Activated gamma-delta T cell (primary cell): ENCODE measurements around the gene CORO1C.

ENCODE experiments used
- DNase-seq: peaks from one replicate; lab custom pipeline; 2025; lab: John Stamatoyannopoulos, UW

The CORO1C gene

DNA sequence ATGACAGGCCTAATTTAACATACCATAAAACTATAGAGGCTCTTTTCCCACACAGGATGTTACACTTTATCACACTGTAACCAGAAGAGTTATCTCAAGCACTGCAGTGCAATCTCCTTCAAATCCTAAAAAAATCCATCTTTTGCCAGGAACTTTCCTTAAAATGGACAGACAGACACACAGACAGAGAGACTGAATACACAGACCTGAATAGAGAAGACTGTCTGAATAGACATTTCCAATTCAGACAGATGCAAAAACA is 6.5 kb downstream of the CORO1C start:
- no peak for DNase-seq

DNA sequence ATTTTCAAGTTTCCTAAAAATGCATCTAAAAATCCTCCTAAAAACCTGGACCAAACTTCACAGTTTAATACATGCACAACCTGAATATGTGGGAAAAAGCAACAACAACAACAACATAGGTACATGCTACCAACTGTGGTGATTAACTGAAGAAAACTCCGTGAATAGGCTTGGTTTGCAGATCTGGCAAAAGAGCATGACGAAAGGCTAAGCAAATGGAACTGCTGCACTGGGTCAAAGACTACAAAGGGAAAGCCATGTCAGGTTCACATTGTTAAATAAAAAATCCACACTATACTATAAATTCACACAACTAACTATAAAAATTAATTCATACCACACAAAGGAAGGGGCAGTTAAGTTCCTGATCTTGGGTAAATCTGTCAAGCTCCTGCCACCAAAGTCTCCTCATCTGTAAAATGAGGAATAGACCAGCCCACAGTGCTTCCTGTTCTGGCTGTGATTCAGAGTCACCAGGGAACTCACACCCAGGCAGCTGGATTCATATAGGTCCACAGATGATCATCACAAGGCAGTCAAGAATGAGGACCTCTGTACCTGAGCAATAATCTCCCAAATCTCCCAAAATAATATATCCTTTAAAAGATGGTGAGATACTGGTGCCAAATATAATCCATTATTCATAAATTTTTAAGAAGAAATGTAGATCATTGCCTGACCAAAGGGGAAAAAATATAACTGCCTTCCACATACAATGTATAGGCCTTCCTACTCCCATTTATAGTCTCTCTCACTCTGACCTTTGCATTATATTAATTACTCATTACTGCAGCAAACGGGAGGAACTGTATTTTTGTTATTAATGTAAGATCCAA is 7.0 kb downstream of the CORO1C start:
- no peak for DNase-seq

DNA sequence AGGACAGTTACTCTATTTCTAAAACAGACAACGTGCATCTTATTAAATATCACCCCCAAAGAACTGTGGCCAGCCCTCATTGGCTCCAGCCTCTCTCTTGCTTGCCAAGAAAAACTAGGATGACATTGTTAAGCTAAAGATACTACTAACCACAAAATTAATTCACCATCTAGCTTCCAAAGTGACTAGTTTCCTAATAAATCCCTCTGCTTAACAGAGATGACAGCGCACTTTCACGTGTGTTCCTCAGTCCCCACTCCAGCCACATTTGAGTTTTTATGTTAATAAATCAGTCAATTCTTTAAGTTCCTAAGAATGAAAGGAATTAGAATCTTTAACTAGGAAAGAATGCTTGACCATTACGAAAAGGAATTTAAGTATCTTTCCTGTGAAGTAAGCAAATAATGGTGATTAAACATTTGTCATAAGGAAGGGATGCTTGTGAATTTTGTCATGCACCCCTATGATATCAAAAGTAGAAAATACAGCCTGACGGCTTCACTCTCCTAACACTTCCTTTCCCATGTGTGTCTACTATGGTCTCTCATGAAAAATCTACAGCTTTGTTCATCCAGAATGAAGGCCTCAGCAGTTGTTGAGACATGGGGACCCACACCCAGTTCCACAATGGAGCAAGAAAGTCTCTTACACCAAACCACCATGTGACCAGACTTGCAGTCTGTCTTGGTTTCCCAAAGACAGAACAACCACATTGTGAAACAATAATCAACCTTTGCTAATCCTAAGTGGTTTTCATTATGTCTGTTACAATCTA is 8.1 kb downstream of the CORO1C start:
- no peak for DNase-seq

DNA sequence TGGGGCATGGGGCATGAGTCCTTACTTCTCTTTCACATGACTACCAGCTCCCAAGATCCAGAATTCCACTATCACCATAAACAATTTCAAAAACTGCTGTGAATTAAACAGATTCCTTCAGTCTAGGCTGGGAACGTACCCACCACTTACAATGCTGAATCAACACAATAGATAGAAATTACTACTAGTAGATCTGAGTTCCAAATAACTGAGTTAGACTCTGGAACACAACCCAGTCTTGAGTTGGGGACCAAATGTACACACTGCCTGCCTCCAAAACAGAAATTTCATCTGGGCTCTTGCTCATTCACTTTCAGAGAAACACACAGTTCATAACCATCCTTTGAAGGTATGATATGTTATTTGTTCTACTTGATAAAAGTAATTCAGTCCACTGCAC is 8.9 kb downstream of the CORO1C start:
- no peak for DNase-seq

DNA sequence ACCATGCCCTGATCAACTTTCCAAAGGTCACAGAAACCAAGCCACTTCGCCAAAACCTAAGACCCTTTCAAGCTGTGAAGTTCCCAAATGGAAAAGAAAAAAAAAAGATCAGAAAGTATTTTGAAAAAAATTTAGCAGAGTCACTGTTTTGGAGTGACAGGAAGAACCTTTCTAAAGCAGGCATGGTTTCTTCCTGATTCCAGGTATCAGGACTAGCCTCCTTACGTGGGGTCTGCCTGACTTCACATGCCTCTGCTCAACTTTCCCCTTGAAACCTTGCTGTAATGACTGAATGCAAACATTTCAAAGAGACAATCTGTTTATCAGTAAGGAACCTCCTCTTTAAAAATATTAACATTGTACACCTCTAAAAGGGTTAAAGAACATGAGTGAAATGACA is 9.5 kb downstream of the CORO1C start:
- DNase-seq, result no peak

DNA sequence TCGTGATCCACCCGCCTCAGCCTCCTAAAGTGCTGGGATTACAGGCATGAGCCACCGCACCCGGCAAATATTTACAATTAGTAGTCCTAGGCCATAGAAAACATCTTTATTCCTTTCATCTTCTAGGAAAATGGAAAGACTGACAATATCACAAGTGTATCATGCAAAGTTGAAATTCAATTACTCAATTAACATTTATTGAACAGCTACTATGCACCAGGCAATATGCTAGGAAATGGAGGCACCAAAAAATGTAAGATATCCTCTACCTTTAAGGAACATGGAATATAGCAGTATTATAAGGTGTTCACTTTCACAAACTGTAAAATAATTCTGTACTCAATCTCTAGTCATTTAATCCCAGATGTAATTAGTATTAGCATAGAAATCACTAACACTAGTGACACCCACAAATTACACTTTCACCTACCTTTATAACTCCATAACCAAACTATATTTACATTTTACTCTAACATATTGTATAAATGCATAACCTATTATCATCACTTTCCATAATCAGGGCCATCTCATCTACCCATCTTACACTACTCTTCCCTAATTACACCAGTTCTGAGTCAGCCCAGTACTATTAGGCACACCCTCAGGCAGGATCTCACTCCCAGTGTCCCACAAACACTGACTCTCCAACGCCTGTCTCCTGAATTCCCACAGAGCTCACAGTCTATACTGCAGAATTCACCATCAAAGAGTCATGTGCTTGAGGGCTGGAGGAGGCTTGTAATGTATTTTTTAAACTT is 10.4 kb downstream of the CORO1C start:
- DNase-seq, result no peak

DNA sequence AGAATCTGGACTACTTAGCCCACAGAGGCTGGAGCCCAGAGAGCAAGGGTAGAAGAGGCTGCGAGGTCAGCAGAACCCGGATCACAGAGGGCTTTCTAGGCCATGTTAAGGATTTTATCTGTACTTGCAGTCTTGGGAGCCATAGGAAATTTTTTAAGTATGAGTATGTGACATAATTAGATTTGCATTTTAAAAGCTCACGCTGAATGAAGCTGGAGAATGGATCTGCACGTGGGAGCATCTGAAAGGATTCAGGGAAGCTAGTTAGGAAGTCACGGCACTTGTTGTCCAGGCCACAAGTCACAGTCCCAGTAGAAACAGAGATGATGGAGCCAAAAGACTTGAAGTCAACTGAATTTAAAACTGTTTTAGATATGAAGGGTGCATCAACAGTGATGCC is 14.1 kb downstream of the CORO1C start:
- no peak for DNase-seq

DNA sequence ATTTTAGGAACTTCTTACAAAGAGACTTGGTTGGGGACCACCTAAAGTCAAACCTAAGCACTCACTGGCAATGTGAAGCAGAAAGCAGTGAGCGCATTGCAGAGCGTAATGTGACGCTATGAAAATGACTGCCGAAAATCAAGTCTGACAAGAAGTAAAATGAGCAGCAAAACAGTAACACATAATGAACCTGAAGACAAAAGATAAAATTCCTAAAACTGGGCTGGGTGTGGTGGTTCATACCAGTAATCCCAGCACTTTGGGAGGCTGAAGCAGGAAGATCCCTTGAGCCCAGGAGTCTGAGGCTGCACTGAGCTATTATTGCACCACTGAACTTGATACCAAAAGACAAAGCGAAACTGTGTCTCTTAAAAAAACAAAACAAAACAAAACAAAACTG is 16.5 kb downstream of the CORO1C start:
- DNase-seq, result no peak

DNA sequence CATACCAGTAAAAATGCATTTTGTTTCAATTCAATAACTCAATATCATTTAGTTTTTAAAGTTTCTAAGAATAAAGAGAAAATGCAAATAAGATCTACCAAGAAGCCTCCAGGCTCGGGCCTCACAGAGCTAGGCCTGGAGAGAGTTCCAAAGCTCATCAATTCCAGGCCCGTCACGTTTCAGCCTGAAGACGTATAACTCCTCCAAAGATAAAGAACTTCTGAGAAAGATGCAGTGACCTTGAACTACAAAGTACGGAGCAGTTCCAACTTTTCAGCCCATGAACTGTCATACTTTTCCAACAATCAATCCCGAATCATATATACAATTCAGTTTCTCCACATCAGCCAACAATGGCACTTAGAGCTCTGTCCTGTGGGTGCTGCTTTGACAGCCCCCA is 17.8 kb downstream of the CORO1C start:
- no peak for DNase-seq

DNA sequence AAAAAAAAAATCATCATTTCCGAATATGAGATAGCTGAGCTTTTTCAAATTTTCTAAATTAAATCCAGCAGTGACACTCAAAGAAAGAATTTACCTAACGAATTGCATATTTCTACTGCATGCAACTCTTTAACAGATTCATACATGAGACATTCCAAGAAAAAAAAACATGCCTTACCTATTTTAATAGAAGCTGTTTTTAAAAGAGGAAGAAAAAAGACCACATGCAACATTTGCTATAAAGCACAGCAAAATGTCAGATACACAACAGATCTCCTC is 18.5 kb downstream of the CORO1C start:
- DNase-seq, result no peak

DNA sequence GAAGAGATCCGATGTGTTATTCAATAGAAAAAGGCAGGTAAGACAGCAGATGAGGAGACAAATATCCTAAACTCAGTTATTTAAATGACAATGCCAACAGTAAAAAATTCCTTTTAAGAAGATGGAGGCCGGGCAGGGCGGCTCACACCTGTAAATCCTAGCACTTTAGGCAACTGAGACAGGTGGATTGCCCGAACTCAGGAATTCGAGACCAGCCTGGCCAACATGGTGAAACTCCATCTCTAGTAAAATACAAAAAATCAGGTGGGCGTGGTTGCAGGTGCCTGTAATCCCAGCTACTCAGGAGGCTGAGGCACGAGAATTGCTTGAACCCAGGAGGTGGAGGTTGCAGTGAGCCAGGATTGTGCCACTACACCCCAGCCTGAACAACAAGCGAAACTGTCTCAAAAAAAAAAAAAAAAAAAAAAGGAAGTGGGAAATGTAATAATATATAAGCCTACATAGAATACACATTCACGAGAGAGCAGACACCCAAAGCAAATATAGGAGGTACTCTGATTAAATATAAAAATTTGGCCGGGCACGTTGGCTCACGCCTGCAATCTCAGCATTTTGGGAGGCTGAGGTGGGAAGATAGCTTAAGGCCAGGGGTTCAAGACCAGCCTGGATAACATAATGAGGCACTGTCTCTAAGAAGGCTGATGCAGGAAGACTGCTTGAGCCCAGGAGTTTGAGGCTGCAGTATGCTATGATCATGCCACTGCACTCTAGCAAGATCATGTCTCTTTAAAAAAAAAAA is 19.0 kb downstream of the CORO1C start:
- DNase-seq, result no peak

DNA sequence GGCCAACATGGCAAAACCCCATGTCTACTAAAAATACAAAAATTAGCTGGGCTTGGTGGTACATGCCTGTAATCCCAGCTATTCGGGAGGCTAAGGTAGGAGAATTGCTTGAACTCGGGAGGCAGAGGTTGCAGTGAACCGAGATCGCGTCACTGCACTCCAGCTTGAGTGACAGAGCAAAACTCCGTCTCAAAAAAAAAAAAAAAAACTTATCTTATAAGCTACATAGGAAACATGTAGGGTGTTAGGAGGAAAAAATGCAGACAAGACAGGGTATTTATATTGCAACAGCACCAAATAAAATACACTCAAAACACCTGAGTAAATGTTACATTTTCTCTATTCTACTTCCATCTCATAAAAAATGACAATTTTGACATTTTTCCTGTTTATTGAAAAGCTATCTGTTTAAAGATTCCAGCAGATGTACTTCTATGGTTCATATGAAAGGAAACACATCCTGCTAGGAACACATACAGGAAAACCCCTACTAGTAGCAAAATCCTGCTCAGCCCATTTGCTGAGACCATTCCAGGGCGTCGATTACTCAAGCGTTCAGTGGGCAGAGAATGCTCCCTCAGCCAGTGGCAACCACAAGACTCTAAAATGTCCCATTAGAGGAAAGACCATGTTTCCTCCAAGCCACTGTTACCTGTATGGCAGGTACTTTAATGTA is 19.7 kb downstream of the CORO1C start:
- DNase-seq, result no peak

DNA sequence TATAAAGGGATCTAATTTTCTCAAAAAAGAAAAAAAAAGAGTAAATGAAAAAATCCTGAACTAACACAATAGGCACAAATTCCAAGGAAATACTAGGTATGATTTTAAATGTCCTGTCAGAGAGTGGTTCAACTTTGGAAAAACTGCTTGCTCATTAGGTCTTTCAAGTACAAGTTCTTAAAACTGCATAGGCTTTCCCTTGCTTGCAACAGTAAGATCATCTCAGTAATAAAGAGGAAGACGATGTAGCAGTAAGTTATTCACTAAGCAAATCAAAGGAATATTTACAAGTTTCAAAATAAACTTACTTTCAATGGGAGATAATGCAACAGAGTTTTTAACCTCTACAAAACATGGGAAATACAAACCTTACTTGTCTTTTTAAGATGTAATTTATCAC is 21.6 kb downstream of the CORO1C start:
- no peak for DNase-seq

DNA sequence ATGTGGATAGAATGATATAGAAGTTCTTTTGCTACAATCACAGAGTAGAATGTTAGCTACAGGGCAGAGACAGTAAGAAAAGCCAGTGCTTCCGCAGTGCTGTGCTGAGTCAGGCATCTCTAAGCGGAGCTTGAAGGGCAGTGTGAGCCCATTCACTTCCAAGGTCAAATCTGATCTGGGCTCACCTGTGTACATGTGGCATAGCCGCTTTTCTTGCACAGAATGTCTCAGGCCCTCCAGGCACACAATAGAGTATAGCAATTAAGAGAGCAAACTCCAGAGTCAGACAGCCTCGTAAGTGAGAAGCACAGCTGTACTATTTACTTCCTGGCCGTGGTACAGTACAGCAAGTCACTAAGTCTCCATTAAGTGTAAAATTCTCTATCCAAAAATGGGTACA is 26.8 kb downstream of the CORO1C start:
- no peak for DNase-seq

DNA sequence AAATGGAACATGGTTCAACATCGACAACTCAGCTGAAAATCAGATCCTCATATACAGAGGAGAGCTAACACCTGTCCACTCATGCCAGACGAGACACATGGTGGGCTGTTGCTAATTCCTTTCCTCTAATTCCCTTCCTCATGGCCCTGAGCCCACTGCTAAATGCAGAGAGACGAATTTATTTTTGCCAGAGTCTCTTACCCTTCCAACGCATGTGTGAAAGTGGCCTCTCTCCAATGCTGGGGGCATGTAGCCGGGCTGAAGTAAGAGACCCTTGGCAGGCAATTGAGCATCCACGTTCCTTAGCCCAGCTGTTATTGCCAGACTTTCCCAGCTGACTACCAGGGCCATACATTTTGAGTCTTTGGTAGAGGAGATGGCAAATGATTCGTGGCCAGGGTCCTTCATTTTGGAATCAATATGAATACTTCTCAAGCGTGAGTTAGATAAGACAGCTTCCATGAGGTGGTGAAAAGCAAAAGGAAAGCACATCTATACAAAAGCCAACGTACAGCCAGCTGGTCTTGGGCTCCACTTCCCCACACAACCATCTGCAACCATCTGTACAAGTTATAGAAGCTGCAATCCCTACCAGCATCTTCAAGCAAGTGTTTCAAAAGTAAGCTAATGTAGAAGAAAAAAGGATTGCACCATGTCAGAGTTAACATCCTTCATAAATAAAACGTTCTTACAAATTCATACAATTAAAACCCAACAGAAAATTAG is 28.6 kb downstream of the CORO1C start:
- no peak for DNase-seq

DNA sequence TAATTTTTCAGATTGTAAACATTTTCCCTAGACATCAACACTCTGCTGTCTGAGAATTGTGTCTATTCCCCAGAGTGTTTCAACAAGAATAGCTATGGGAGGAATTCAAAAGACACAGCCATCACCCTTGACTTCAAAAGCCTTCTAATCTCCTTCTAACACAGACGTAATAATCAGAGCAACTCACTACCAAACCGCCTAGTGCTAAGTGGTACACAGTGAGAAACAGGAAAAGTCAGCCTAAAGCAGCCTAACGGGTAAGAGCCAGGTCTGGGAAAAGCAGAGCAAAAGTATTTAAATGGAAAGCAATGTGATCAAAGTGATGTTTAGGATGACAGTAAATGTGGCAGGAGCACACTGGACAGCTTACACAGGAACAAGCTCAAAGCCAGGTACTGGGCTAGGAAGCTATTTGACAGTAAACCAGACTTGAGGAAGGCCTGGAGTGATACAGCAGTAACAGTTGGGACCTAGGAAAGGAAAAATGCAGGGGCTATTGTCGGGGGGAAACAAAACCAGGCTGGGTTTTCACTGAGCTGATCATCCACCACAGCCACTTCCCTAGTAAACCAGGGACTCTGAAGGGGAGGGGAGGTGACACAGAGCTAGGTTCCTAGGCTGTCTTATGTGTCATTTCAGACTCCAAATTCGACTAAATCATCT is 29.4 kb downstream of the CORO1C start:
- DNase-seq, result no peak

DNA sequence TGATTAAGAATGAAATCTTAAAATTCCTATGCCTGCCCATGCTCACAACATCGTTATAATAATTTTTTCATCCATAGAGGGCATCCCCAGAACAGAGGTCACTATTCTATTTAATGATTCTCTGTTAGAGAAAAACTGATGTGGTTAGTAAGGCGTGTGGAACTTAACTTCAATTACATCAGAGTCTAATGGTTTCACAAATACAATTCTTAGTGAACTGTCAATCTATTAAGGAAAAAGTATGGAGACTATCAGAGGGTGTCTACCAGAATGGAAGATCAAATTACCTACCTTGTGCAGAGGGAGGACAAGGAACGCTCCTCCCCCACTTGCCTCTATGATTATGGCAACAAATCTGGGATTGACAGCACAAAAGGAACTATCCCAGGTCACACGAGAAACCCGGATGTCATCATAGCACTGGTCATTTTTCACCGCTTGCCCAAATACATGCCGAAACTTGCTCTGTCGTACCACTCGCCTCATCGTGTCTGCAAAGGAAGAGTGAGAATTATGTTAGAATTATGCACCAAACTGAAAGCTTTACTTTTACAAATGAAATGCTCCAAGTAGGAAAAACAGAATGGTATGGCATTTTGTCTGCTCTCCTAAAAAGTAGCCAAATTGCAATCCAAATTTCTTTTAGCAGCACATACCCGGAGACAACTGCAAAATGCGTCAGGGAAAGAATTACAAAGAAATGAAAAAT is 30.3 kb downstream of the CORO1C start:
- DNase-seq, result no peak

DNA sequence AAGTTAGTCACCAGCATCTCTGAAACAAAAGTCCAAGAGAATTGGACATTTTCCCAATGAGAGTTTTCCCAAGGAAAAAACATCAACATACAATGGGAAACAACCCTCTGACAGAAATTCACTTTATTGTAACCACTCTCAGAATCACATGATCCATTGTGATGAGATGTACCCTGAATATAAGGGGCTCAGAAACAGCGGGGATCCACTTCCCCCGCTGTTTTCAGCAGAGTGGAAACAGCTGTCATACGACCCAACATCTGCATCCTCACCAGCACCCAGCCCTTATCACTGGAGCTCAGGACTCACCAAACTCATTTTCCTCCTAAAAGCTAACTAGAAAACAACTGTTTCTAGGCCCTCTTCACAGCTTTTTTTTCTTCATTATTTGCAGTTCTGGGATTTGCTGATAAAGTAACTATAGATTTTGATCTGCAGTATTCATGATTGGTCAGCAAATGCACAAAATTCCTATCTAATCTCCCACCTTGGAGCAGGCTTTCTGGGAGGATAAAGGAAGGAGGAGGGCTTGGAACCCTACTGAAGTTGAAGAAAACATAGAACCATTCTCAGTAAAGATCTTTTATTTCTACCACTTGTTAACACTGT is 31.3 kb downstream of the CORO1C start:
- DNase-seq, result no peak

DNA sequence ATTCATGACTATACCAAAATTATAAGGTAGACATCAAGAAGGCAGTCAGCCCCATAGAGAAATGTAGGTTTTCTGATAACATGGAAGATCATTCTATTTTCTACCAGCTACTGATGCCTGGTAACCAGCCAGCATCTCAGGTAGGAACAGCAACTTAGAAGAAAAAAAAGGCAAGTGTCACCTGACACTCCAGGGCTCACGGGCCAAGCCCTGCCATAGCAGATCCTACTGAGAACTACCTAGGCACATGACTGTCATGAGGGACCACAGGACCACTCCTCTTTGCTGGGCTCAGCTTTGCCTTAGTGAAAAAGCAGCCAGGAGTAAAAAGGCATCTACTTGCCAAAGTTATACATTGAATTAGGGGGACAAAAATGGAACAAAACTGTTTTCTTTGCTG is 33.4 kb downstream of the CORO1C start:
- no peak for DNase-seq

DNA sequence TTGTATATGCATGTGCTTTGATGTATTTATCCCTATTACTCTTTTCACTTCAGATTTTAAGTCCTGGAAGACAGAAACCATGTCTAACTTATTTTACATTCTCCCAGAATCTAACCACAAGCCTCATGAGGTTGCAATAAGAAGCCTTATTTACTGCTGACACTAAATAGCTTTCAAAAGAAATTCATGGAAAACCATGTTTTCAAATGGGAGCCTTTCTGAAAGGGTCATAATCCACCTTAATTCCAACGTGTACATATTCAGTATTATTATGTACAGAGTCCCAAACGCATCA is 34.4 kb downstream of the CORO1C start:
- DNase-seq, result no peak
